HAP-1 (cell line): Measurements from ENCODE around the gene ADPRM.
"Not testable (repeated sequence)": the region's sequence is repeated elsewhere in the genome, so short reads cannot be mapped to it uniquely, and the experiment has no call there.

Experiments used
- DNase-seq, 2 experiments: peaks; one replicate each; pipeline ENCODE4 v3.0.0-alpha.2; 2016 to 2020; ENCODE audit warnings: low spot score in 2 of 2
- H3K27me3 ChIP-seq: fragments of 250-450 bp; sonication (Bioruptor Pico); 2 replicates; pipeline ENCODE4 v1.5.1; 2020; ENCODE audit warnings: low read depth, mild to moderate bottlenecking, moderate library complexity
- H3K36me3 ChIP-seq: fragments of 250-450 bp; sonication (Bioruptor Pico); replicated peaks from 2 replicates; pipeline ENCODE4 v1.5.1; 2020; ENCODE audit warnings: mild to moderate bottlenecking
- H3K4me1 ChIP-seq: fragments of 250-450 bp; sonication (Bioruptor Pico); 2 replicates; pipeline ENCODE4 v1.5.1; 2020; ENCODE audit warnings: mild to moderate bottlenecking
- H3K4me3 ChIP-seq: fragments of 250-450 bp; sonication (Bioruptor Pico); 2 replicates; pipeline ENCODE4 v1.5.1; 2020; ENCODE audit warnings: mild to moderate bottlenecking, moderate library complexity
- H3K9me3 ChIP-seq: fragments of 250-450 bp; sonication (Bioruptor Pico); 2 replicates; pipeline ENCODE4 v1.5.1; 2020; ENCODE audit warnings: mild to moderate bottlenecking, moderate library complexity
- in situ Hi-C: fragments of 300-500 bp; cut with MboI; formaldehyde crosslinking; loops from 3 replicates; pipeline ENCODE4 v1.14.3; 2020; ENCODE audit warnings: low sequenced_read_pairs, inconsistent platforms, mixed read lengths

The ADPRM gene

GRCh38 chr17:10724546-10725195, 27.3 kb downstream of the ADPRM start:
- Histone ChIP-seq H3K9me3 (no peaks in the 10 kb centered on the region), H3K4me1 (no peaks in the 10 kb centered on the region), H3K27me3 (no peaks in the 10 kb centered on the region), H3K4me3 (no peak overlapping the region), H3K36me3 (peaks cover 3% of the 10 kb centered on the region; the same call in 1 of the 2 replicates)
- DNase-seq, result no peak
- in situ Hi-C loops, result loop anchor here (25.0 kb wide), 1 partner anchor 1263 kb away; the partner anchor contains the start of gene ZNF18

GRCh38 chr17:10725262-10725661, 27.9 kb downstream of the ADPRM start:
- peaks cover under 1% of the 10 kb centered on the region; the same call in 1 of the 2 replicates for H3K36me3 ChIP-seq
- H3K4me3 ChIP-seq, result no peak overlapping the region
- DNase-seq, result no peak
- no peaks in the 10 kb centered on the region for H3K27me3 ChIP-seq
- in situ Hi-C loops, result loop anchor here (25.0 kb wide), 1 partner anchor 1262 kb away; the partner anchor contains the start of gene ZNF18
- H3K9me3 ChIP-seq, result no peaks in the 10 kb centered on the region
- no peaks in the 10 kb centered on the region; the same call in 1 of the 2 replicates for H3K4me1 ChIP-seq

- no peaks in the 10 kb centered on the region for H3K36me3 ChIP-seq
- DNase-seq, result no peak
- H3K4me1 ChIP-seq, result no peaks in the 10 kb centered on the region; the same call in 1 of the 2 replicates
- H3K4me3 ChIP-seq, result no peak overlapping the region
- no peaks in the 10 kb centered on the region for H3K27me3 ChIP-seq
- H3K9me3 ChIP-seq, result no peaks in the 10 kb centered on the region
- in situ Hi-C loops, result loop anchor here (25.0 kb wide), 1 partner anchor 1261 kb away; the partner anchor contains the start of gene ZNF18
Observed at GRCh38 chr17:10726196-10726595, 28.8 kb downstream of the ADPRM start.

GRCh38 chr17:10727192-10727591, 29.8 kb downstream of the ADPRM start:
- Histone ChIP-seq H3K4me1 (peaks cover 6% of the 10 kb centered on the region), H3K27me3 (no peaks in the 10 kb centered on the region), H3K36me3 (no peaks in the 10 kb centered on the region), H3K9me3 (no peaks in the 10 kb centered on the region), H3K4me3 (no peak overlapping the region)
- in situ Hi-C loops, result loop anchor here (25.0 kb wide), 1 partner anchor 1260 kb away; the partner anchor contains the start of gene ZNF18
- DNase-seq, result no peak

- H3K4me1 ChIP-seq, result peaks cover 6% of the 10 kb centered on the region
- peak overlapping the region; percentile 57; the same call in 1 of the 2 replicates for H3K4me3 ChIP-seq
- no peaks in the 10 kb centered on the region for H3K36me3 ChIP-seq
- H3K9me3 ChIP-seq, result no peaks in the 10 kb centered on the region
- H3K27me3 ChIP-seq, result no peaks in the 10 kb centered on the region
- in situ Hi-C loops, result loop anchor here (25.0 kb wide), 1 partner anchor 1259 kb away; the partner anchor contains the start of gene ZNF18
- no peak for DNase-seq
Observed at GRCh38 chr17:10728331-10728892, 31.0 kb downstream of the ADPRM start.

GRCh38 chr17:10729334-10730193, 32.2 kb downstream of the ADPRM start, which contains the start of gene TMEM220:
Gene TMEM220 (minus strand): TSS chr17:10730023. CDS start chr17:10729851, 172 bp downstream.
- Histone ChIP-seq H3K4me1 (peaks cover 6% of the 10 kb centered on the region), H3K27me3 (no peaks in the 10 kb centered on the region), H3K9me3 (no peaks in the 10 kb centered on the region), H3K4me3 (peak within 1 kb of the TSS; percentile 57), H3K36me3 (no peaks in the 10 kb centered on the region)
- DNase-seq, result peak; percentile 73 to 86
- in situ Hi-C loops, result loop anchor here (10.0 to 25.0 kb wide), 2 partner anchors 115 to 1258 kb away; partner anchors contain the start of gene ZNF18

GRCh38 chr17:10730247-10730646, 32.9 kb downstream of the ADPRM start:
- H3K4me1 ChIP-seq, H3K9me3 ChIP-seq, H3K27me3 ChIP-seq, H3K36me3 ChIP-seq: not testable (repeated sequence)
- DNase-seq, result peak in 1 of 2 experiments; percentile 31
- in situ Hi-C loops, result loop anchor here (10.0 to 25.0 kb wide), 2 partner anchors 115 to 1257 kb away; partner anchors contain the start of gene ZNF18
- H3K4me3 ChIP-seq, result peak overlapping the region; percentile 57

- H3K36me3 ChIP-seq, result no peaks in the 10 kb centered on the region
- no peaks in the 10 kb centered on the region for H3K27me3 ChIP-seq
- no peak for DNase-seq
- H3K4me1 ChIP-seq, result peaks cover 6% of the 10 kb centered on the region
- in situ Hi-C loops, result loop anchor here (10.0 to 25.0 kb wide), 2 partner anchors 113 to 1256 kb away; partner anchors contain the start of gene ZNF18
- peak overlapping the region; percentile 57 for H3K4me3 ChIP-seq
- no peaks in the 10 kb centered on the region for H3K9me3 ChIP-seq
Observed at GRCh38 chr17:10731408-10731879, 34.0 kb downstream of the ADPRM start.

GRCh38 chr17:10732121-10732520, 34.7 kb downstream of the ADPRM start:
- H3K36me3 ChIP-seq, result not testable (repeated sequence)
- in situ Hi-C loops, result loop anchor here (10.0 to 25.0 kb wide), 2 partner anchors 113 to 1255 kb away; partner anchors contain the start of gene ZNF18

GRCh38 chr17:10733666-10734065, 36.3 kb downstream of the ADPRM start:
- in situ Hi-C loops, result loop anchor here (10.0 to 25.0 kb wide), 2 partner anchors 111 to 1254 kb away; partner anchors contain the start of gene ZNF18
- Histone ChIP-seq H3K27me3 (no peaks in the 10 kb centered on the region), H3K4me3 (no peak overlapping the region), H3K36me3 (no peaks in the 10 kb centered on the region), H3K9me3 (no peaks in the 10 kb centered on the region), H3K4me1 (peaks cover 6% of the 10 kb centered on the region)
- no peak for DNase-seq

More at GRCh38 chr17:10732121-10732520, 34.7 kb downstream of the ADPRM start:
- H3K4me3 ChIP-seq, DNase-seq, H3K9me3 ChIP-seq, H3K27me3 ChIP-seq, H3K4me1 ChIP-seq: not testable (repeated sequence)

- Histone ChIP-seq H3K36me3 (no peaks in the 10 kb centered on the region), H3K4me3 (no peak overlapping the region), H3K9me3 (no peaks in the 10 kb centered on the region), H3K4me1 (peaks cover 6% of the 10 kb centered on the region), H3K27me3 (no peaks in the 10 kb centered on the region)
- no peak for DNase-seq
- in situ Hi-C loops, result loop anchor here (10.0 to 25.0 kb wide), 2 partner anchors 110 to 1252 kb away; partner anchors contain the start of gene ZNF18
Observed at GRCh38 chr17:10735251-10735650, 37.9 kb downstream of the ADPRM start.

- no peaks in the 10 kb centered on the region for H3K36me3 ChIP-seq
- in situ Hi-C loops, result loop anchor here (10.0 to 25.0 kb wide), 2 partner anchors 109 to 1251 kb away; partner anchors contain the start of gene ZNF18
- no peak overlapping the region for H3K4me3 ChIP-seq
- peaks cover 6% of the 10 kb centered on the region for H3K4me1 ChIP-seq
- no peak for DNase-seq
- H3K9me3 ChIP-seq, result no peaks in the 10 kb centered on the region
- no peaks in the 10 kb centered on the region for H3K27me3 ChIP-seq
Observed at GRCh38 chr17:10735821-10736220, 38.4 kb downstream of the ADPRM start.

- DNase-seq, result peak; percentile 28 to 72
- H3K4me1 ChIP-seq, result no peaks in the 10 kb centered on the region
- H3K9me3 ChIP-seq, result no peaks in the 10 kb centered on the region
- no peaks in the 10 kb centered on the region for H3K36me3 ChIP-seq
- H3K4me3 ChIP-seq, result no peak overlapping the region
- in situ Hi-C loops, result loop anchor here (10.0 to 25.0 kb wide), 2 partner anchors 108 to 1250 kb away; partner anchors contain the start of gene ZNF18
- H3K27me3 ChIP-seq, result no peaks in the 10 kb centered on the region
Observed at GRCh38 chr17:10737168-10737622, 39.8 kb downstream of the ADPRM start.
